GM18508 (cell line): Measurements from ENCODE around the gene CDKAL1.

ENCODE experiments used
- ATAC-seq: cut with Tn5 transposase; IDR thresholded peaks from one replicate; pipeline ENCODE4 v1.9.1; 2021; ENCODE audit warnings: moderate number of reproducible peaks; ENCODE audit not compliant: insufficient read depth, unreplicated experiment

Gene CDKAL1

GRCh38 chr6:20664250-20664649, 130.0 kb downstream of the CDKAL1 start:
- ATAC-seq: no peak

DNA sequence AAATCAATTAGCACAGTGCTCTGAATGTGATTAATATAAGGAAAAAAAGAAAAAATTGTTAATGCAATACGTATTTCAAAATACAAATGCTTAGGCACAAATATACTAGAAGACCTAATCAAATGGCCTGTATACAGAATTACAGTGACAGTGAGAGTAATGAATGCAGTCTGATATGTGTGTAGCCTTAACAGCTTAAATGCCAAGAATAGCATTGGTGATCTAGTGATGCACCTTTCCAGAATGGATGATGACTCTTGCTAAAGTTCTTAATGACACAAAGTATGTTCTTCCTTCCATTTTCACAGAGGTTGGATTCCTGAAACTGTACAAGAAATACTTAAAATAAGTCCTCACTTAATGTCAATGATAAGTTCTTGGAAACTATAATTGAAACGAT, 131.0 kb downstream of the CDKAL1 start:
- ATAC-seq: no peak

DNA sequence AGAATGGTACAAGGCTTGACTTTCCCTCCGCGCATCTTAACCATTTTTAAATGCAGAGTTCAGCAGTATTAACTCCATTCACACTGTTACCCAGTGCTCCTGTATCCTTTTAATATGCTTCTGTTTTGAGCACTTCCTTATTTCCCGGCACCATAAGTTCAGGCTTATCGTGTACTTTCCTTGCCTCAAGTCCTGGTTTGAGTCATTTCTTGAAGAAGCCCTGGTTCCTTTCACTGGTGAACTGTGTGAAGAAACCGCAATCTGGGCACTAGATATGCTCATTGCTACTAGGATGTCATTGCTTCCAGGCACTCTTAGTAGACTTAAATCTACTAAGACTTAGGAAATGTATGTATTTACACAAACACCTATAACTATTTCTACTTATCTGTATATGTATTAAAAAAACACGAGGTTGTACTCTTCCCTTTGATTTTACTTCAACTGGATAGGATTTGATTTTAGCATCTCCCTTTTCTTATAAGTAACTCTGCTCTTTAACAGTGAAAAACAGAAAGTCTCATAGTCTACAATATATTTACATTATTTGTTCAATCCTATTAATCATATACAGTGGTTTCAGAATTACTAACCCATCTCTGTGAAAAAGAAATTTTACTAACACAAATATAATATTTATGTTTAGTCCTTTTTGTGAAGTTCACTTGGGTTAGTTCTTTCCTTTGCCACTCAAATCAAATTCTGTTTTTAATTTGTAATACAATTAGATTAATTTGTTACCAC, 135.5 kb downstream of the CDKAL1 start:
- peak; percentile 69 for ATAC-seq

GRCh38 chr6:20670750-20671149, 136.5 kb downstream of the CDKAL1 start:
- ATAC-seq: no peak

GRCh38 chr6:20672038-20672437, 137.8 kb downstream of the CDKAL1 start:
- no peak for ATAC-seq

DNA sequence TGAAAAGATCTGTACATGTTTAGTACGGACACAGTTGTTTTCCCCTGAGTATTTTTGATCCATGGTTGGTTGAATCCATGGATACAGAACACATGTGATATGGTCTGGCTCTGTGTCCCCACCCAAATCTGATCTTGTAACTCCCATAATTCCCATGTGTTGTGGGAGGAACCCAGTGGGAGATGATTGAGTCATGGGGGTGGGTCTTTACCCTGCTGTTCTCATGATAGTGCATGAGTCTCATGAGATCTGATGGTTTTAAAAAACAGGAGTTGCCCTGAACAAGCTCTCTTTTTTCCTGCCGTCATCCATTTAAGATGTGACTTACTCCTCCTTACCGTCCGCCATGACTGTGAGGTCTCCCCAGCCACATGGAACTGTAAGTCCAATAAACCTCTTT, 139.2 kb downstream of the CDKAL1 start:
- no peak for ATAC-seq

DNA sequence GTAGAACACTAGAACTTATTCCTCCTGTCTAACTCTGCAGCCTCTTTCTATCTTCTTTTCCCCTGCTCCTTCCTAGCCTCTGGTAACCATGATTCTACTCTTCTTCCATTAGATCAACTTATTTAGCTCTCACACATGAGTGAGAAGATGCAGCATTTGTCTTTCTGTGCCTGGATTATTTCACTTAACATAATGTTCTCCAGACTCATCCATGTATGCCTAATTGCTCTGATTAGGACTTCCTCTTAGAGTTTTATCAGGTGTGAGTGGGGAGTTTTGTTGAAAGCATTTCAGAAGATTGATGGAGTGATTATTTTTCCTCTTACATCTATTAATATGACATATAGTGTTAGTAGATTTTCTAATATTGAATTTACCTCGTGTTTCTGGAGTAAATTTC, 140.4 kb downstream of the CDKAL1 start:
- ATAC-seq: no peak

- ATAC-seq: no peak
Measured at GRCh38 chr6:20678831-20679352, 144.6 kb downstream of the CDKAL1 start.

GRCh38 chr6:20680697-20681165, 146.5 kb downstream of the CDKAL1 start:
- peak; percentile 76 for ATAC-seq

- peak; percentile 16 for ATAC-seq
Measured at GRCh38 chr6:20681243-20681684, 147.0 kb downstream of the CDKAL1 start.

DNA sequence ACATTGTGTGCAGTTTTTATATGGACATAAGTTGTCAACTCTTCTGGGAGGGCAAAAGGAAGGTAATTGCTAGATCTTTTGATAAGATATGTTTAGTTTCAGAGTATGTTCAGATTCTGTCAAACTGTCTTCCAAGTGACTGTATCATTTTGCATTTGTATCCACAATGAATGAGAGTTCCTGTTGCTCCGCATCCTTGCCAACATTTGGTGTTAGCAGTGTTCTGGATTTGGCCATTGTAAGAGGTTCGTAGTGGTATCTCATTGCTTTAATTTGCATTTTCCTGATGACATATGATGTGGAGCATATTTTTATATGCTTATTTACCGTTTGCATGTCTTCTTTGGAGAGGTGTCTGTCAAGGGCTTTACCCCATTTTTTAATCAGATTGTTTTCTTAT, 150.2 kb downstream of the CDKAL1 start:
- ATAC-seq: no peak

DNA sequence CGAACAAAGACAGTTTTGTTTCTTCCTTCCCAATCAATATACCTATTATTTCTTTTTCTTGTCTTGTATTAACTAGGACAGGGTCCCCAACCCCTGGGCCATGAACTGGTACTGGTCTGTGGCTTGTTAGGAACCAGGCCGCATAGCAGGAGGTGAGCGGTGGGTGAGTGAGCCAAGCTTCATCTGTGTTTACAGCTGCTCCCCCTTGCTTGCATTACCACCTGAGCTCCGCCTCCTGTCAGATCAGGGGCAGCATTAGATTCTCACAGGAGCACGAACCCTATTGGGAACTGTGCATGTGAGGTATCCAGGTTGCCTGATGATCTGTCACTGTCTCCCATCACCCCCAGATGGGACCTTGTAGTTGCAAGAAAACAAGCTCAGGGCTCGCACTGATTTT, 151.9 kb downstream of the CDKAL1 start:
- no peak for ATAC-seq

DNA sequence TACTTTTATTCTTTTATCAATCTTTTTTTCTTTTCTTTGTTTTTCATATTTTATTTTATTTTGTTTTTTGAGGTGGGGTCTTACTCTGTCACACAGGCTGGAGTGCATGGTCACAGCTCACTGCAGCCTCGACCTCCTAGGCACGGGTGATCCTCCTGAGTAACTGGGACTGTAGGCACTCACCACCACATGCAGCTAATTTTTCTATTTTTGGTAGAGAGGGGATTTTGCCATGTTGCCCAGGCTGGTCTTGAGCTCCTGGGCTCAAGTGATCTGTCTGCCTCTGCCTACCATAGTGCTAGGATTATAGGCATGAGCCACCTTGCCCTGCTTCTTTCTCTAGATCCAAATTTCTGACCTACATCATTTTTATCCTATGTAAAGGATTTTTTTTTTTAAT, 153.2 kb downstream of the CDKAL1 start:
- ATAC-seq: no peak

- peak; percentile 79 for ATAC-seq
Measured at GRCh38 chr6:20688710-20689500, 154.6 kb downstream of the CDKAL1 start.

- ATAC-seq: no peak
Measured at GRCh38 chr6:20691185-20691584, 156.9 kb downstream of the CDKAL1 start.

- no peak for ATAC-seq
Measured at GRCh38 chr6:20692023-20692422, 157.8 kb downstream of the CDKAL1 start.

DNA sequence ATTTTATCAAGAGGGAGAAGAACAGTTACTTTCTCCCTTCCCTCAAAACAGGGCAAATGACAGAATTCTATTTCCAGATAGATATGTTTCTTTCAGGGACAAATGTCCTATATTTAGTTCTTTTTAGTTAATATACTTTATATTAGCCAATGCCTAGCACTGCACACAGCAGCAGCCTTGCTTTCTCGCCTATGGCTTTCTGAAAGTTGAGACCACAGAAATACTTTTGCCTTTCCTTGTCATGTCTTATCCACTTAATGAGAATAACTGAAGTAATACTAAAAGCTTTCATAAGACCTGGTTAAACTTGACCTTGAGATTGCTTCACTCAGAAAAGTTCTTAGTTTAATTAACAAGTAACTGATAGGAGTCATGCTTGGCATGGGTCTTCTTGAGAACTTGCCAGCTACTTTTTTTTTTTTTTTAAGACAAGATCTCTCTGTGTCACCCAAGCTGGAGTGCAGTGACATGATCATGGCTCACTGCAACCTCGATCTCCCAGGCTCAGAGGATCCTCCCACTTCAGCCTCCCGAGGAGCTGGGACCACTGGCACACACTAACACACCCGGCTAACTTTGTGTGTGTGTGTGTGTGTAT, 159.3 kb downstream of the CDKAL1 start:
- ATAC-seq: no peak

DNA sequence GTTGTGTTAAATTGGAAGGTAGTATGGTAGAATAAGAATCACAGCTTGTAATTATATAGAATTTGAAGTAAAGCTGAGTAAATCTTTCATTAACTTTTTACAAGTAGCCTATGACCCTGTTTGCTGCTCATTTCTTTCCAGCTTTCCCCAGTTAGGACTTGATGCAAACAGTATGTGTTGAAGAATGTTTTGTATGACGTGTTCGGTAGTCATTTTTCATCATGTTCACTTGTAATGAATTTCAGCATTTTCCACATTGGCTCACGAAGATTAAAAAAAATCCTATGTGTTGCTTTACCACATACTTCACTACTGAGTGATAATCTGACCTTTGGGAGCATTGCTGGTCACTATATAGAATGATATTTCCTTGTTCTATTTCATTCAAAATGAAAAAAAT, 162.4 kb downstream of the CDKAL1 start:
- no peak for ATAC-seq

DNA sequence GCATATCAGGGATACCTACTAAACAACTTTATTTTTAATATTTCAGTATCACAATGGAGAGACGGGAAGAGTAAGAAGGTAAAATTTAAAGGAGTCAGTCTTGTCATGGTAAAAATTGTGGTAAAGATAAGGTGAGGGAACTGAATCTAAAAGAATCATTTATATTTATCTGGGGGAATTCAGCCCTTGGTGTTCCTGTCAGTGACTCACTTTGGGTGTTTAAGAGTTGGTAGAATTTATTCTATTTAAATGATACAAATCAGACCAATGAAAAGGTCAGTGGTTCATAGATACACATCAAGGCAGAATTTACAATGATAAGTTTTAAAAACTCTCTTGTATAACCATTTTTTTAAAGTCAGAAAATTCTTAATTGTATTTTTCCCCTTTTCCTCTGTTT, 164.4 kb downstream of the CDKAL1 start:
- no peak for ATAC-seq

GRCh38 chr6:20699402-20699801, 165.1 kb downstream of the CDKAL1 start:
- no peak for ATAC-seq

GRCh38 chr6:20700375-20700774, 166.1 kb downstream of the CDKAL1 start:
- ATAC-seq: no peak
